ENCODE data around the gene MEX3C.

MEX3C gene

GRCh38 chr18:51191128-51191717 lies 6.3 kb downstream of the MEX3C start:
- DNase-seq (ENCODE audit: low spot score), result no peak

GRCh38 chr18:51190000-51190399 lies 7.5 kb downstream of the MEX3C start:
- no peak for DNase-seq (ENCODE audit: low spot score)

GRCh38 chr18:51188024-51188701 lies 9.3 kb downstream of the MEX3C start:
- no peak for DNase-seq (ENCODE audit: low spot score)

- no peak for DNase-seq (ENCODE audit: low spot score)
Measured at GRCh38 chr18:51185075-51185474, 12.4 kb downstream of the MEX3C start.

GRCh38 chr18:51184091-51184457 lies 13.4 kb downstream of the MEX3C start:
- no peak for DNase-seq (ENCODE audit: low spot score)

- DNase-seq (ENCODE audit: low spot score), result no peak
Measured at GRCh38 chr18:51183372-51184090, 13.9 kb downstream of the MEX3C start.

GRCh38 chr18:51182824-51183223 lies 14.7 kb downstream of the MEX3C start:
- DNase-seq (ENCODE audit: low spot score), result no peak

GRCh38 chr18:51171625-51172259 lies 25.7 kb downstream of the MEX3C start:
- no peak for DNase-seq (ENCODE audit: low spot score)

GRCh38 chr18:51171223-51171622 lies 26.3 kb downstream of the MEX3C start:
- DNase-seq (ENCODE audit: low spot score), result no peak

GRCh38 chr18:51170664-51171063 lies 26.8 kb downstream of the MEX3C start:
- no peak for DNase-seq (ENCODE audit: low spot score)

- DNase-seq (ENCODE audit: low spot score), result no peak
Measured at GRCh38 chr18:51169731-51170130, 27.8 kb downstream of the MEX3C start.

- no peak for DNase-seq (ENCODE audit: low spot score)
Measured at GRCh38 chr18:51168960-51169662, 28.4 kb downstream of the MEX3C start.

GRCh38 chr18:51168026-51168742 lies 29.3 kb downstream of the MEX3C start:
- no peak for DNase-seq (ENCODE audit: low spot score)

GRCh38 chr18:51165296-51165695 lies 32.2 kb downstream of the MEX3C start:
- DNase-seq (ENCODE audit: low spot score), result no peak

GRCh38 chr18:51164761-51165281 lies 32.7 kb downstream of the MEX3C start:
- DNase-seq (ENCODE audit: low spot score), result no peak

GRCh38 chr18:51164342-51164741 lies 33.1 kb downstream of the MEX3C start:
- no peak for DNase-seq (ENCODE audit: low spot score)

GRCh38 chr18:51163543-51163942 lies 33.9 kb downstream of the MEX3C start:
- DNase-seq (ENCODE audit: low spot score), result no peak

- DNase-seq (ENCODE audit: low spot score), result no peak
Measured at GRCh38 chr18:51162617-51163016, 34.9 kb downstream of the MEX3C start.

- no peak for DNase-seq (ENCODE audit: low spot score)
Measured at GRCh38 chr18:51160646-51161045, 36.8 kb downstream of the MEX3C start.

- no peak for DNase-seq (ENCODE audit: low spot score)
Measured at GRCh38 chr18:51157215-51157614, 40.3 kb downstream of the MEX3C start.

- DNase-seq (ENCODE audit: low spot score), result no peak
Measured at GRCh38 chr18:51154431-51155063, 42.9 kb downstream of the MEX3C start.
